ENCODE measurements around the gene HLTF.
A peak's percentile ranks its signal among the peaks of the same experiment; 100 is the strongest.

Gene HLTF

GRCh38 chr3:149018247-149018646, 68.1 kb downstream of the HLTF start:
- no peak for DNase-seq (ENCODE audit: low read depth in 2 of 2)

- no peak for DNase-seq (ENCODE audit: low read depth in 2 of 2)
These were observed 69.4 kb downstream of the HLTF start for GRCh38 chr3:149016669-149017541.

GRCh38 chr3:149016242-149016641, 70.1 kb downstream of the HLTF start:
- no peak for DNase-seq (ENCODE audit: low read depth in 2 of 2)

- DNase-seq (ENCODE audit: low read depth in 2 of 2): no peak
These were observed 70.9 kb downstream of the HLTF start for GRCh38 chr3:149015393-149015792.

- DNase-seq (ENCODE audit: low read depth in 2 of 2): no peak
These were observed 72.6 kb downstream of the HLTF start for GRCh38 chr3:149013726-149014125.

- no peak for DNase-seq (ENCODE audit: low read depth in 2 of 2)
These were observed 74.7 kb downstream of the HLTF start for GRCh38 chr3:149011676-149012075.

- DNase-seq (ENCODE audit: low read depth in 2 of 2): no peak
These were observed 75.4 kb downstream of the HLTF start for GRCh38 chr3:149010966-149011365.

- no peak for DNase-seq (ENCODE audit: low read depth in 2 of 2)
These were observed 75.8 kb downstream of the HLTF start for GRCh38 chr3:149010504-149010951.

GRCh38 chr3:149009732-149010131, 76.6 kb downstream of the HLTF start:
- no peak for DNase-seq (ENCODE audit: low read depth in 2 of 2)

GRCh38 chr3:149007567-149008257, 78.6 kb downstream of the HLTF start:
- DNase-seq (ENCODE audit: low read depth in 2 of 2): no peak

- no peak for DNase-seq (ENCODE audit: low read depth in 2 of 2)
These were observed 80.9 kb downstream of the HLTF start for GRCh38 chr3:149005416-149005815.

- no peak for DNase-seq (ENCODE audit: low read depth in 2 of 2)
These were observed 81.7 kb downstream of the HLTF start for GRCh38 chr3:149004622-149005021.

- no peak for DNase-seq (ENCODE audit: low read depth in 2 of 2)
These were observed 82.6 kb downstream of the HLTF start for GRCh38 chr3:149003653-149004305.

GRCh38 chr3:149001727-149002126, 84.6 kb downstream of the HLTF start:
- no peak for DNase-seq (ENCODE audit: low read depth in 2 of 2)

- DNase-seq (ENCODE audit: low read depth in 2 of 2): no peak
These were observed 86.1 kb downstream of the HLTF start for GRCh38 chr3:149000206-149000745.

GRCh38 chr3:148999806-149000205, 86.5 kb downstream of the HLTF start:
- no peak for DNase-seq (ENCODE audit: low read depth in 2 of 2)

GRCh38 chr3:148998715-148999423, 87.5 kb downstream of the HLTF start:
- no peak for DNase-seq (ENCODE audit: low read depth in 2 of 2)

GRCh38 chr3:148998297-148998696, 88.0 kb downstream of the HLTF start:
- no peak for DNase-seq (ENCODE audit: low read depth in 2 of 2)

GRCh38 chr3:148997623-148998022, 88.7 kb downstream of the HLTF start:
- DNase-seq (ENCODE audit: low read depth in 2 of 2): no peak

- no peak for DNase-seq (ENCODE audit: low read depth in 2 of 2)
These were observed 93.6 kb downstream of the HLTF start for GRCh38 chr3:148992635-148993255.

GRCh38 chr3:148992027-148992634, 94.2 kb downstream of the HLTF start:
- DNase-seq (ENCODE audit: low read depth in 2 of 2): peak in 1 of 2 donors; percentile 21
